HG03354 (cell line): Measurements from ENCODE around the gene FBXO8.

Experiments used
- ATAC-seq: cut with Tn5 transposase; IDR thresholded peaks from one replicate; pipeline ENCODE4 v1.9.1; 2021; ENCODE audit warnings: mild to moderate bottlenecking; ENCODE audit not compliant: unreplicated experiment, poor library complexity, severe bottlenecking

The FBXO8 gene

GRCh38 chr4:174254613-174255012 is 28.9 kb downstream of the FBXO8 start:
- ATAC-seq, result no peak

- no peak for ATAC-seq
Measured at GRCh38 chr4:174252412-174252811, 31.1 kb downstream of the FBXO8 start.

- ATAC-seq, result no peak
Measured at GRCh38 chr4:174248407-174248806, 35.1 kb downstream of the FBXO8 start.

- ATAC-seq, result no peak
Measured at GRCh38 chr4:174245714-174246113, 37.8 kb downstream of the FBXO8 start.

GRCh38 chr4:174244441-174244840 is 39.0 kb downstream of the FBXO8 start:
- peak; percentile 75 for ATAC-seq

GRCh38 chr4:174241162-174241561 is 42.3 kb downstream of the FBXO8 start:
- no peak for ATAC-seq

- no peak for ATAC-seq
Measured at GRCh38 chr4:174236359-174236758, 47.1 kb downstream of the FBXO8 start.

GRCh38 chr4:174230680-174231079 is 52.8 kb downstream of the FBXO8 start:
- no peak for ATAC-seq

GRCh38 chr4:174230148-174230547 is 53.3 kb downstream of the FBXO8 start:
- ATAC-seq, result no peak

- ATAC-seq, result no peak
Measured at GRCh38 chr4:174228988-174229387, 54.5 kb downstream of the FBXO8 start.

GRCh38 chr4:174225349-174226049 is 58.0 kb downstream of the FBXO8 start:
- ATAC-seq, result no peak

GRCh38 chr4:174224550-174224949 is 58.9 kb downstream of the FBXO8 start:
- ATAC-seq, result no peak

GRCh38 chr4:174222266-174222872 is 61.1 kb downstream of the FBXO8 start:
- ATAC-seq, result peak; percentile 76

GRCh38 chr4:174218127-174218790 is 65.2 kb downstream of the FBXO8 start:
- ATAC-seq, result no peak

- ATAC-seq, result peak; percentile 35
Measured at GRCh38 chr4:174217273-174218126, 66.0 kb downstream of the FBXO8 start.

GRCh38 chr4:174216799-174217272 is 66.6 kb downstream of the FBXO8 start:
- no peak for ATAC-seq

- ATAC-seq, result no peak
Measured at GRCh38 chr4:174215961-174216680, 67.3 kb downstream of the FBXO8 start.

- ATAC-seq, result no peak
Measured at GRCh38 chr4:174215057-174215456, 68.4 kb downstream of the FBXO8 start.

GRCh38 chr4:174214101-174214878 is 69.2 kb downstream of the FBXO8 start:
- ATAC-seq, result peak; percentile 53
